Stimulated activated CD4-positive, alpha-beta T cell treated with anti-CD3 and anti-CD28 coated beads, Interleukin-2, amount 100 ng/mL, for 4 hours (primary cell): Measurements from ENCODE around the gene NDUFB6.
"Not testable (repeated sequence)": the region's sequence is repeated elsewhere in the genome, so short reads cannot be mapped to it uniquely, and the experiment has no call there.

Experiments
- DNase-seq: peaks from one replicate; pipeline ENCODE4 v3.0.0-alpha.2; 2020; ENCODE audit warnings: low read depth

NDUFB6 gene

GRCh38 chr9:32524558-32524891 is 48.4 kb downstream of the NDUFB6 start:
- DNase-seq = not testable (repeated sequence)

- no peak for DNase-seq
Observed at GRCh38 chr9:32523910-32524309, 49.0 kb downstream of the NDUFB6 start.

GRCh38 chr9:32518276-32518675 is 54.7 kb downstream of the NDUFB6 start:
- DNase-seq = no peak

GRCh38 chr9:32516241-32516640 is 56.7 kb downstream of the NDUFB6 start:
- no peak for DNase-seq

GRCh38 chr9:32508728-32509127 is 64.2 kb downstream of the NDUFB6 start:
- DNase-seq = no peak

GRCh38 chr9:32503008-32503407 is 70.0 kb downstream of the NDUFB6 start:
- DNase-seq = no peak
